ENCODE data around the gene REXO4. TPM values are rescaled to one million over a fixed set of nuclear protein-coding genes. Genes with fewer than 3 reads are reported as not detected.

REXO4 gene
- total RNA-seq, 2 experiments from 2014 or later: 35.7 to 45.5 TPM

GRCh38 chr9:133369933-133370332, 47.9 kb downstream of the REXO4 start:
- Histone ChIP-seq H3K36me3 (ENCODE audit: insufficient read depth, low read length) (peaks cover 82% of the 10 kb centered on the region), H3K4me2 (ENCODE audit: low read length) (no peak overlapping the region), H3K9me3 (ENCODE audit: low read length) (no peaks in the 10 kb centered on the region), H4K20me1 (ENCODE audit: insufficient read depth, low read length) (peaks cover 20% of the 10 kb centered on the region), H3K27ac (ENCODE audit: low read depth, low read length, poor library complexity, severe bottlenecking) (no peak overlapping the region), H3K9me2 (ENCODE audit: insufficient read depth, low read length) (no peaks in the 10 kb centered on the region), H2AFZ (ENCODE audit: low read length) (no peak overlapping the region), H3K79me2 (ENCODE audit: insufficient read depth, low read depth, low read length) (peaks cover 67% of the 10 kb centered on the region), H3K4me3 (ENCODE audit: low read depth, low read length, poor library complexity, severe bottlenecking) (no peak overlapping the region), H3K4me1 (ENCODE audit: insufficient read depth, low read length, poor library complexity, severe bottlenecking) (peaks cover 29% of the 10 kb centered on the region)
- ChIA-PET CTCF (ENCODE audit: unreplicated experiment) (no interaction called here), POLR2A (no interaction called here)
- BruUV-seq (replicated peaks): no TSS peak
- no peak for TF ChIP-seq CTCF (conservative IDR thresholded peaks at IDR 0.05; ENCODE audit: low read length)
- intact Hi-C loops (cut with micrococcal nuclease; ENCODE audit: unreplicated experiment): no loop called here
- DNase-seq (ENCODE audit: low spot score): no peak

DNA sequence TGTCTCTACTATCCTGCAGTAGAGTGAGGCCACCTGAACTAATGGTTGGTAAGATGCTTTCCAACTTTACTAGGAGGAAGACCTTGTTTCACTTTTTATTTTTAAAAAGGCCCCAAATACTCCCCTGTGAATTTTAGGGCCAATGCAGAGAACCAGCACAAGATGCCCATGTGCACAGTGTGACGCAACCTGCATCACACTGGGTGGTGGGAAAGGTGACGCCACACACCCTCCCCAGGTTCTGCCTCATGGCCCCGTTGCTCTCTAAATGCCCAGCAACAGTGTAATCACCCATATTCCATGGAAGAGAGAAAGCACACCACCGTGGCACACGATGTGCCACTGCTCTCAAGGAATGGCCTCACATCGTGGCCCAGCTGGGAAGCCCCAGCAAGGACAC, 48.4 kb downstream of the REXO4 start:
- intact Hi-C loops (cut with micrococcal nuclease; ENCODE audit: unreplicated experiment): no loop called here
- POLR2A ChIA-PET: no interaction called here
- no peak overlapping the region for H2AFZ ChIP-seq (ENCODE audit: low read length)
- H3K9me2 ChIP-seq (ENCODE audit: insufficient read depth, low read length): no peaks in the 10 kb centered on the region
- BruUV-seq (replicated peaks): no TSS peak
- H4K20me1 ChIP-seq (ENCODE audit: insufficient read depth, low read length): peaks cover 16% of the 10 kb centered on the region; the same call in 1 of the 2 replicates
- TF ChIP-seq CTCF (conservative IDR thresholded peaks at IDR 0.05; ENCODE audit: low read length) (no peak), EZH2phosphoT487 (IDR thresholded peaks at IDR 0.05; ENCODE audit: borderline replicate concordance, low read depth, low read length) (no peak)
- peaks cover 62% of the 10 kb centered on the region for H3K79me2 ChIP-seq (ENCODE audit: insufficient read depth, low read depth, low read length)
- H3K4me2 ChIP-seq (ENCODE audit: low read length): no peak overlapping the region
- no peak overlapping the region for H3K27ac ChIP-seq (ENCODE audit: low read depth, low read length, poor library complexity, severe bottlenecking)
- no peak for DNase-seq (ENCODE audit: low spot score)
- CTCF ChIA-PET (ENCODE audit: unreplicated experiment): no interaction called here
- H3K36me3 ChIP-seq (ENCODE audit: insufficient read depth, low read length): peaks cover 86% of the 10 kb centered on the region
- no peaks in the 10 kb centered on the region for H3K9me3 ChIP-seq (ENCODE audit: low read length)
- H3K4me1 ChIP-seq (ENCODE audit: insufficient read depth, low read length, poor library complexity, severe bottlenecking): peaks cover 26% of the 10 kb centered on the region
- no peak overlapping the region for H3K4me3 ChIP-seq (ENCODE audit: low read depth, low read length, poor library complexity, severe bottlenecking)

GRCh38 chr9:133368249-133368881, 49.4 kb downstream of the REXO4 start:
- TF ChIP-seq EZH2phosphoT487 (IDR thresholded peaks at IDR 0.05; ENCODE audit: borderline replicate concordance, low read depth, low read length) (no peak), CTCF (conservative IDR thresholded peaks at IDR 0.05; ENCODE audit: low read length) (no peak)
- BruUV-seq (replicated peaks): no TSS peak
- peaks cover 51% of the 10 kb centered on the region for H3K79me2 ChIP-seq (ENCODE audit: insufficient read depth, low read depth, low read length)
- peaks cover 16% of the 10 kb centered on the region; the same call in 1 of the 2 replicates for H4K20me1 ChIP-seq (ENCODE audit: insufficient read depth, low read length)
- H3K4me2 ChIP-seq (ENCODE audit: low read length): no peak overlapping the region
- H3K36me3 ChIP-seq (ENCODE audit: insufficient read depth, low read length): peaks cover 92% of the 10 kb centered on the region
- no peaks in the 10 kb centered on the region for H3K9me3 ChIP-seq (ENCODE audit: low read length)
- intact Hi-C loops (cut with micrococcal nuclease; ENCODE audit: unreplicated experiment): no loop called here
- peaks cover 26% of the 10 kb centered on the region for H3K4me1 ChIP-seq (ENCODE audit: insufficient read depth, low read length, poor library complexity, severe bottlenecking)
- H3K4me3 ChIP-seq (ENCODE audit: low read depth, low read length, poor library complexity, severe bottlenecking): no peak overlapping the region
- no peak overlapping the region for H2AFZ ChIP-seq (ENCODE audit: low read length)
- CTCF ChIA-PET (ENCODE audit: unreplicated experiment): no interaction called here
- POLR2A ChIA-PET: no interaction called here
- no peak for DNase-seq (ENCODE audit: low spot score)
- H3K27ac ChIP-seq (ENCODE audit: low read depth, low read length, poor library complexity, severe bottlenecking): no peak overlapping the region
- no peaks in the 10 kb centered on the region for H3K9me2 ChIP-seq (ENCODE audit: insufficient read depth, low read length)
